NOMO-1 (cell line): Measurements from ENCODE around the gene KLF13.

Source experiments
- DNase-seq, 2 experiments: peaks; one replicate each; lab custom pipeline; 2025; ENCODE audit not compliant: unreplicated experiment in 2 of 2; lab: John Stamatoyannopoulos, UW

Gene KLF13

DNA sequence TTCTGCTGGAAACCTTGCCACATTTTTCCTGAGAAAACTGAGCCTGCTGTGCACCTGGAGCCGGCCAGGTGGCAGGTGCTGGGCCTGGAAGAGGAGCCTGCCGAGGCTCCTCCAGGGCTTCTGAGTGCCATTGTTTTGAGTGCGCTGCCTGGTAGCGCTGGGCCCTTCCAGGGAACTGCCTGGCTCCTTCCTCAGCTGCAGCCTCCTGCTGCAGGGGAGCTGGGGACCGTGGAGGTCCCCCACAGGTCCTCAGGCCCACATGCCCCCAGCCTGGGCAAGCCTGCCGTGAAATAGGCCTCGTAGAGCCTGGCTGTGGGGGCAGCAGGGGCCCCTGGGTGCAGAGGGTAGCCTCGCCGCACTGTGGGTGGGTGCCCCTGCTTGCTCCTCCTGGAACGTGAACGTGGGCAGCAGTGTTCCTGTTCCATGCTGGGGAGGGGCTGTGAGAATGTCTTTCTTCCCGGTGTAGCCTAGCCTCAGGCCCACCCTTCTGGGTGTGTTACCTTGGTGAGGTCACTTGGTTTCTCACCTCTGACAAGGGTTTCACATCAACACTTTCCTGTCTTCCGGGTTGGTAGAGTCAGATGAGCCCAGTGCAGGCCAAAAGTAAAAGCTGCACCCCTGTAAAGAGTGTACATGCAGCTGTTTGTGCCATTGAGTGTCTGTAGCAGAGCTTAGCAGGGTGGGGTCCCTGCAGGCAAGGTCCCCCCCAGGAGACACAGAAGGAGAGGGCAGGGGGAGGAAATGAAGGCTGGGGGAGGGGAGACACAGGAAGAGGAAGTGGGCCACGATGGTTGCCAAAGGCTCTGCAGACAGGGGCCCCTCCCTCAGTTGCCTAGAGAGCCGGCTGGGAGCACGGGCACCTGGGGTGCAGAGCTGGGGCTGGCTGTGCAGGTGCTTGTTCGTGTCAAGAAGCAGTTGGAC is 34.5 kb downstream of the KLF13 start:
- peak; percentile 54 to 66 for DNase-seq

DNA sequence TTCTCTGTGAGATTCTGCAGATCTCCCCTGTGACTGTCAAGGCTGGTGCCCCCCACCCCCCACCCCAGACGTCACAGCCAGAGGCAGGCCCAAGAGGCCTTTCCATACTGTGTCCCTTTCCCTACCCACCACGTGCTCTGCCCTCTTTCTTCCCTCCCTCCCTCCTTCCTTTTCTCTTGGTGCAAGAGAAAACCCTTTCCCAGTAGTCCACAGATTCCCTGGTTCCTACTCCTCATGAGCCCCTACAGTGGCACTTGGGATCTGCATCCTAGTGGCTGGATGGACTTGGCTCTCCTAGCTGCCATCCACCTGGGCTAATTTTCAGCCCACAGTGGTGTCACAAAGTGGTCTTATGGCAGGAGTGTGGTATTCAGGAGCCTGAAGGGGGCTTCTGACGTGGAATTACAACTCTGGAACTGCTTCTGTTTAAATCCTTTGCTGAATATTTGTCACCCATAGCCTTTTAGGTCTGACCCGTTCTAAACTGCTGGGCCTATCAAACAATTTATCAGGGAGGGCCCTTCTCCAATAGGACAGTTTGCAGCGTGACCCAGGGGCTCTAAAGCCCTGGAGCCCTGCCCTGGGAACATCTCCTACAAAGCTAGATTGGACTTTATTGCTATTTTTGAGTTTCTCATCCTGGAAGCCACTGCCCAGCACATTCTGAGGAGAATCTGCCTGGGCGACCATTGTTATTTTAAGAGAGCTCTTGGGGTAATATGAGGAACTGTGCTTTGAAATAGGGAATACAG is 35.3 kb downstream of the KLF13 start:
- peak; percentile 22 to 28 for DNase-seq

- no peak for DNase-seq
These were observed 36.3 kb downstream of the KLF13 start for GRCh38 chr15:31362886-31363285.

DNA sequence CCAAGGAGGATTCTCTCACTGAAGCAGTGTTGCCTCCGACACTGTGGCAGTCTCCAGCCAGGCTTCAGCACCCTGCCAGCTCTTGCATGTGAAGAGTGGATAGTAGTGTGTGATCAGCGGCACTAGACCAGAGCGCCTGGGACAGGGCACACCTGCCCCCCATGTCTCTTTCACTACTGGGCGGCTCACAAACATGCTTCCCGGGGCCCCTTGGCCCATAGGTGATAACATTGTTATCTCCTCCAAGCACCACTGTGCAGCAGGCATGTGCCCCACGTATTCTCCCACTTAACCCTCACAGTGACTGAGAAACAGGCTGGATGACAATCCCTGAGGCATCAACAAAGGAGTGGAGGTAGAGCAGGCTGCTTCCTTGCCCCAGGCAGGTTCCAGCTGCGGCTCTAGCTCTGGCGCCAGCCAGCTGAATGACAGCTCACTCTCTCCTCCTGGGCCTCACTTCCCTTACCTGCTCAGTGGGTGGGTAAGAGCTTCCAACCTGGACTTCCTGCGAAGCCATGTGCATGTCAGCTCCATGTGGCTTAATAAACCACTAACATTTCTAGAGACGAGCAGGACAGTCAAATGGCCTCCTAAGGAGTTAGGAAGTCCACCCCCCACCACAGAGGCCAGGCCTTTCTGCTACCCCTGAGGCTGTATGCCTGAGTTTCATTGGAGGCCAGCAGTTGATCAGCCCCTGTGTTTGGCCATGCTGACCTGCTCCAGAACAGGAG is 37.8 kb downstream of the KLF13 start:
- DNase-seq = no peak

- DNase-seq = no peak
These were observed 38.5 kb downstream of the KLF13 start for GRCh38 chr15:31365032-31365654.

GRCh38 chr15:31365655-31366127 is 39.1 kb downstream of the KLF13 start:
- DNase-seq = peak; percentile 90

DNA sequence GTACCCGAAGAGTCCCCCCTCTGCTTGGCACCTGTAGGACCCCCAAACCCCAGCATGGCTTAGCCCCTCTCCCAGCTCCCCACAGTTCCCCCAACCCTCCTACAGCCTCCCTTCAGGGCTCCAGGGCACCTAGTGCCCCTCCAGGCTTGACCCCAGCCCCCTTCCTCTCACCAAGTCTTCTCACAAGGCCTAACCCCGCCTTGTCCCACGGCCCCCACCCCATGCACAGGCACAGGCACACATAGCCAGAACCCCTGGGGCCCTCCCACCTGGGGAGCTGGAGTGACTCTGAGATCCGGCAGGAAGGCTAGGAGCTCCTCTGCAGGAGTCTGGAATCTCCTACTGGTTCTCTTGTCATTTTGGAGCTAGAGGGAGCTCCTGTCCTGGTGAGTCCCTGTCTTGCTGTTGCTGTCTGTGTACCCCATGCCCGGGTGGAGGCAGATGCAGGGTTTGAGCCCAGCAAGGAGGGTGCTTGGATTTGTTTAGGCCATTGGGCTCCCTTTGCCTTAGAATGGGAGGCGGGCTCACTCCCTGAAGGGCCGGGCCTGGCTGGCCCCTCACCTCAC is 39.6 kb downstream of the KLF13 start:
- no peak for DNase-seq

GRCh38 chr15:31367021-31367729 is 40.5 kb downstream of the KLF13 start:
- DNase-seq = no peak

DNA sequence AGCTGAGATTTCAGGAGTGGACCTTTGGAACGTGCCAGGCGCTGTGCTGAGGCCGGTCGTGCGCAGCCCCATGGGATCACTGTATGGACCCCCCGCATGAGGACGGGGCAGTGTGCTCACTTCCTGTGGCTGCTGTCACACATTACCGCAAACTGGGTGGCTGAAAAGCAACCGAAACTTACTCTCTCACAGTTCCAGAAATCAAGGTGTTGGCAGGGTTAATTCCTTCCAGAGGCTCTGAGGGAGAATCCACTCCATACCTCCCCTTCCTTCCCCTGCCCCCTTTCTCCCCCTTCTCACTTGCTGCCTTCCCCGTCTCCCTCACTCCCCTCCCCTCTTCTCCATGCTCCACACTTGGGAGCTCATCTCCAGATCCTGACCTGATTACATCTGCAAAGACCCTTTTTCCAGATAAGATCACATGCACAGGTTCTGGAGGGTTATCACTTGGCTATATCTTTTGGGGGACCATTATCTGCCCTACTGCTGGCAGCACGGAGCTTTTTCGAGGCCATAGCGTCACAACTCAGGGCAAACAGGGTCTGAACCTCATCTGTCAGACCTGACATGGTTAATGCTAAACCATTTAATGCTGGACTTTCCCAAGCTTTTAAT is 41.2 kb downstream of the KLF13 start:
- peak; percentile 10 to 21 for DNase-seq

- no peak for DNase-seq
These were observed 43.1 kb downstream of the KLF13 start for GRCh38 chr15:31369727-31370126.

DNA sequence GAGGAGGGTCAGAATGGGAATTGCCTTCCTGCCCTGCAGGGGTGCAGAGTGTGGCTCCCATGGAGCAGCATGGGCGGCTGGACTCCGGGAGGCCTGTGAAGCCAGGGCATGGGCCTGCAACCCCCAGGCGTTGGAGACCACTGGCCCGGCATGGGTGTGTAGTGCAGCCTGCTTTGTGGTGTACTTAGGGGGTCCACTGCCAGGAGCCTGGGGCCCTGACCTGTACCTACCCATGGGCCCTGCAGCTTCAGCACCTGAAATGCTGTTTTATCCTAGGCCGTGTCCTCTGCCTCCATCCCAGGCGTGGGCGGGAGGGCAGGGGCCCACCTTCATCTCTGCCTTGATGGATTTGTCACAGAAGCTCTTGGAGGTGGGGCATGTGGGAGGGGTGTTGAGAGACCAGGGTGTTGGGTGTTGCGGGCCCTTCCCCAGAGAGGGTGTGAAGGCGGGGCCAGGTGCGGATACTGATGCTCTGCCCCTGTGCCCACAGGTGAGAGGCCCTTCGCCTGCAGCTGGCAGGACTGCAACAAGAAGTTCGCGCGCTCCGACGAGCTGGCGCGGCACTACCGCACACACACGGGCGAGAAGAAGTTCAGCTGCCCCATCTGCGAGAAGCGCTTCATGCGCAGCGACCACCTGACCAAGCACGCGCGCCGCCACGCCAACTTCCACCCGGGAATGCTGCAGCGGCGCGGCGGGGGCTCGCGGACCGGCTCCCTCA is 45.0 kb downstream of the KLF13 start:
- no peak for DNase-seq

DNA sequence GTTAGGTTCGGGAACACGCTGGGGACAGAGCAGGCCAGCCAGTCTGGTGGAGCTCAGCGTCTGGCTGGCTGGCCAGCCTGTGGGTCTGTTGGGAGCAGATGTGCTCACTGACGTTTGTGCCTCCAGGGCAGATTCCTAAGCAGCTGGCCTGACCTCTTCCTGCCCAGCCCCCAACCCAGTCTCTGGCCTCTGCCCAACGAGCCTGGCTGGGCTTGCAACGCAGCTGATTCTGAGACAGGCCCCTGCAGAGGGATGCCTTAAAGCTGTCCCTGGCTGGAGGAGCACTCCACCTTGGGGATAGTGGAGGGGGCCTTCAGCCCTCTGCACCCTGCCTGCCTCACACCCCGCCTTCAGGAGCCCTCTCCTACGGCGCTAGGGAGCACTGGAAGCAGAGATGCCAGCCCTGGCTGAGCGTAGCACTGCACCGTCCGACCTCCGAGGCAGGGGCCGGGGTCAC is 46.0 kb downstream of the KLF13 start:
- DNase-seq = no peak

- DNase-seq = no peak
These were observed 46.6 kb downstream of the KLF13 start for GRCh38 chr15:31373096-31373865.

- no peak for DNase-seq
These were observed 47.3 kb downstream of the KLF13 start for GRCh38 chr15:31373970-31374369.

DNA sequence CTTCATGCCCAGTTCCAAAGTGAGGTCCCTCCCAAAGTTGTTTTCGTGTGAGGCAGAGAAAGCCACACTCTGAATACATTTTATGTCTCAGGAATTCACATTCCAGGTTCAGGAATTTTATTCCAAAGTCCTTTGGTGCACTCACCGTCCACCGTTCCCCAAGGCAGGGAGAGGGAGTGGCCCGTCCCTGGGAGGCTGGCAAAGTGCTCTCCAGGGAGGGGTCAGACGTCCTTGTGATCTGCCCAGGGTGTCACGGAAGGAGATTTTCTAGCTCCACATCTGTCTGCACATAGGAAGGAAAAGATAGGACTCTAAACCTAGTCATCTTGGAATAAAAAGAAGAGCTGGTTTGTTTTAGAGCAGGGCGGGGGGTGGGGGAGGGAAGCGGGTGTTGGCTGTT is 47.9 kb downstream of the KLF13 start:
- no peak for DNase-seq

GRCh38 chr15:31374986-31375385 is 48.4 kb downstream of the KLF13 start:
- no peak for DNase-seq

- DNase-seq = no peak
These were observed 49.1 kb downstream of the KLF13 start for GRCh38 chr15:31375772-31376171.

GRCh38 chr15:31376511-31376910 is 49.9 kb downstream of the KLF13 start:
- DNase-seq = no peak
